ENCODE measurements around the gene NAPG. TPM values are rescaled to one million over a fixed set of nuclear protein-coding genes. Genes with fewer than 3 reads are reported as not detected.
"Not testable (repeated sequence)": the region's sequence is repeated elsewhere in the genome, so short reads cannot be mapped to it uniquely, and the experiment has no call there.

The NAPG gene
- total RNA-seq, 8 experiments from 2014 or later: 31.9 to 67.9 (median 52.1) TPM

DNA sequence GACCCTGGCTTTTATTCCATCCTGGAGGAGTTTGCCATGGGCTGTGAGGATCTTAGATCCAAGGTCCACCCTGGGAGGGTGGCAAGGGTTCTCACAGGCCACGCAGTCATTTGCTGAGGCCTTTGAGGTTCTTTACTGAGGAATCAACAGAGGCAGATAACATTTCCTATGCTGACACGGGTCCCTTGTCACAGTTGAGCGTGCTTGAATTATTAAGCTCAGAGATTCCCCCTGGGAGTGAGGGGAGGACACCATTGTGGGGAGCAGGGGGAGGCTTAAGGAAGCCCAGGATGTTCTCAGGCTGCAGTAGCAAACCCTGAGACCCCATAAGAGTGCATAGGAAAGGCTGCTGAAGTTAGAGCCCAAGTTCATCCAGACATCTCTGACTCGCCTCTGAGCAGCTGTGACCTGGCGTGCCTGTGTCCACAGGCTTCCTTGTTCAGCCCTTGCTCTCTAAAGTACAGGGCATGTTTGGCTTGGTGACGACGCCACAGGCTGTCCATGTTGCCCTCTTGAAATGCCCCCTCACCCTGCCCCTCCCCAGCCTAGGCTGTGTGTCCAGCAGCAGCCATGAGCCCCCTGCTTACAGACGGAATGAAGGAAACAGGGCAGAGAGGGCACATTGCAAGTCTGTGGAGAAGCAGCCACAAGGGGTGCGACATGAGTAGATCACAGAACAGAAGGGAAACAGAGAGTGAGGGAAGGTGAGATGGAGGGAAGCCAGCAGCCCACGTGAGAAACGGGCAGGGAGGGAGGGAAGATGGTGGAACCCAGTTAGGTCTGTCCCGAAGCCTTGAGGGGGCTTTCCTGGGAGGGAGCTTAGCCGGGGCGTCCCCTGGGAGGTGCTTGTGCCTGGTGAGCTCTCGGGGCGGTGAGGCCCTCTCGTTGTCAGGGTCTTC lies 34.0 kb downstream of the NAPG start:
- peak; percentile 14 to 62 (median 40) for ATAC-seq (replicated peaks in 6 of 8)
- in situ Hi-C loops (cut with MboI; ENCODE audit: low pct_unique_long_range_greater_than_20kb in 2 of 9, low sequenced_read_pairs in 9 of 9, unreplicated experiment in 9 of 9): loop anchor here in 6 of 9 experiments (10.0 to 25.0 kb wide), 6 partner anchors 102 to 1002 kb away; partner anchors contain the start of gene PIEZO2 (in 1 of the 6)
- Histone ChIP-seq H3K27ac (no peak overlapping the region), H3K4me3 (no peak overlapping the region), H3K4me1 (replicated peaks in 1 of 2) (peaks cover 10 to 18% of the 10 kb centered on the region in 2 donors)
- 44 to 92% (median 64%) methylated on average over 1 to 11 of the region's 17 CpGs; no CpG with 5 or more reads in 4 of the 10 experiments for WGBS, 10 experiments

GRCh38 chr18:10560452-10561045 lies 34.7 kb downstream of the NAPG start:
- Histone ChIP-seq H3K27ac (no peak overlapping the region), H3K4me1 (replicated peaks in 1 of 2) (peaks cover 10 to 18% of the 10 kb centered on the region in 2 donors), H3K4me3 (no peak overlapping the region)
- 0 to 44% (median 31%) methylated on average over 1 to 16 of the region's 17 CpGs; no CpG with 5 or more reads in 2 of the 10 experiments for WGBS, 10 experiments
- in situ Hi-C loops (cut with MboI; ENCODE audit: low pct_unique_long_range_greater_than_20kb in 2 of 9, low sequenced_read_pairs in 9 of 9, unreplicated experiment in 9 of 9): loop anchor here in 6 of 9 experiments (10.0 to 25.0 kb wide), 6 partner anchors 102 to 1002 kb away; partner anchors contain the start of gene PIEZO2 (in 1 of the 6)
- ATAC-seq (replicated peaks in 6 of 8): peak; percentile 66 to 92 (median 84)

DNA sequence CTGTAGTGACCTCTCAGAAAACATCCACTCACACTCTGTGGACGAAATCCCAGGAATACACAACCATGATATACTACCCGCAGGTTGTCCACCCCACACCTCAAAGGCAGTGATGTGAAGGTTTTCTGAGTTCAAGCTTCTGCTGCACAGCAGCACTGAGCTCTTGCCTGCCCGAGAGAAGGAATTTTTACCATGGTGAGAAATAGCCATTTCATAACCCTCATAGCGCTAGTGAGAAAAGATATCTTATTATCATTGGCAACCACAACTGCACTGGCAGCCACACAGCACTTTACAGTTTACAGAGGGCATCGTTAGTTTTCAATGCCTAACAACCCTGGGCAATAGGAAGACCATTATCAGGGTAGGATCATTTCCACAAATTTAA lies 36.9 kb downstream of the NAPG start:
- no peak overlapping the region for H3K4me3 ChIP-seq
- no peak for ATAC-seq (replicated peaks in 6 of 8)
- H3K4me1 ChIP-seq (replicated peaks in 1 of 2): peaks cover 10 to 18% of the 10 kb centered on the region in 2 donors
- WGBS, 10 experiments: 60 to 100% (median 97%) methylated on average over 1 to 5 of the region's 5 CpGs; no CpG with 5 or more reads in 1 of the 10 experiments
- no peak overlapping the region for H3K27ac ChIP-seq
- in situ Hi-C loops (cut with MboI; ENCODE audit: low pct_unique_long_range_greater_than_20kb in 2 of 9, low sequenced_read_pairs in 9 of 9, unreplicated experiment in 9 of 9): loop anchor here in 6 of 9 experiments (10.0 to 25.0 kb wide), 6 partner anchors 100 to 1000 kb away; partner anchors contain the start of gene PIEZO2 (in 1 of the 6)

GRCh38 chr18:10563886-10564285 lies 38.1 kb downstream of the NAPG start:
- ATAC-seq (replicated peaks in 6 of 8): no peak
- WGBS, 10 experiments: 70 to 100% (median 97%) methylated on average over 1 to 6 of the region's 9 CpGs; no CpG with 5 or more reads in 1 of the 10 experiments
- in situ Hi-C loops (cut with MboI; ENCODE audit: low pct_unique_long_range_greater_than_20kb in 2 of 9, low sequenced_read_pairs in 9 of 9, unreplicated experiment in 9 of 9): loop anchor here in 6 of 9 experiments (10.0 to 25.0 kb wide), 6 partner anchors 98 to 998 kb away; partner anchors contain the start of gene PIEZO2 (in 1 of the 6)

DNA sequence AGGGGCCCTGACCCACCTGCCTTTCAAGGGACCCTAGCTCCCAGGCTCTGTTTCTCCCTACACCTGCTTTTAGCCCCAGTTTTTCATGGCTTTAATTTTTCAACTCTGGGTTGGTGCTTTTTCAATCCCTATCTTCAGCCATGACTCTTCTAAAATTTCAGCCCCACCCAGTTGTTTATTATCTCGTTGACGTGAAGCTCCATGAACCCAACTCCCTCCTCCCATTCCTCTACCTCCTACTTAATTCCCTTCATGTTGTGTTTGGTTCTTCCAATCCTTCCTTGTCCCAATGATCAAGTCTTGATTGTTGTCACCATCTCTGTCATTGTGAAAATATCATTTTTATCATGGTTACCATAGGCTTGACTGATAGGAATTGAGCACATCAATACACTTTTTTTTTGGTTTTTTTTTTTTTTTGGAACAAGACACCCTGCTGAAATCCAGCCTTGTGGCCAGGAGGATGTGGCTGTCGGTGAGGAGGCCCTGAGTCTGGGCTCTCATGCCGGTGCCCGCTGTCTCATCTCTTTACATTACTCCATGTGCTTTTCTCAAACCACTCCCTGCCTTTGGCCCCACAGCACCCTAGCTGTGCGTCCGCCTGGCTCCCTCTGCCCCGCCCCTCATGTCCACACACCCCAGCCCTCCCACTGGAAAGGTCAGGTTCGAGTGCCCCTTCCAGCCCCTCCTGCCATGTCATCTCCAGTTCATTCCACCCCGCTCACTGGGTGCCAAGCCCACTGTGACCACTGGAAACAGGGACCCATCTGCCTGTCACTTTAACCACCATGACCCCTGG lies 39.3 kb downstream of the NAPG start:
- in situ Hi-C loops (cut with MboI; ENCODE audit: low pct_unique_long_range_greater_than_20kb in 2 of 9, low sequenced_read_pairs in 9 of 9, unreplicated experiment in 9 of 9): loop anchor here in 6 of 9 experiments (10.0 to 25.0 kb wide), 6 partner anchors 97 to 997 kb away; partner anchors contain the start of gene PIEZO2 (in 1 of the 6)
- H3K4me1 ChIP-seq (replicated peaks in 1 of 2): peaks cover 10 to 14% of the 10 kb centered on the region in 2 donors
- 68 to 100% (median 90%) methylated on average over 1 to 5 of the region's 10 CpGs; no CpG with 5 or more reads in 1 of the 10 experiments for WGBS, 10 experiments
- no peak for ATAC-seq (replicated peaks in 6 of 8)
- no peak overlapping the region for H3K4me3 ChIP-seq
- H3K27ac ChIP-seq: no peak overlapping the region

More at GRCh38 chr18:10563886-10564285, 38.1 kb downstream of the NAPG start:
- H3K4me1 ChIP-seq (replicated peaks in 1 of 2): peaks cover 10 to 18% of the 10 kb centered on the region in 2 donors
- H3K27ac ChIP-seq: no peak overlapping the region
- no peak overlapping the region for H3K4me3 ChIP-seq

DNA sequence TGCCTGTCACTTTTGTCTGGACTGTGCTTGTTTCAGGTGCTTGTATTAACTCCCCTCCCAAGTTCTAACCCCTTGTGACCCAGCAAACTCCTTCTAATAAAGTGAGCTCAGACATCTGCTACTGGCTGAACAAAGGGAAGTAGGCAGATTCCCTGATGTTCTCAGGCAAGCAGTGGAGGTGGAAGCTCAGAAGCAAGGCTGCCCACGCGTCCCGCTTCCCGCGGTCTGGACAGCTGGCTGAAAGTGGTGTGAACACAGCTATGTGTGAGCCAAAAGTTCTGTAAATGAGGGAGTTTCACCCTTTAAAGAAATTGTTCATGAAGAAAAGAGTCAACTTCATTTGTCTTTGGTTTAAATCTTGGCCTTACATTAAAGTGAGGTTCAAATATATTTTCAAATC lies 40.0 kb downstream of the NAPG start:
- Histone ChIP-seq H3K4me3 (no peak overlapping the region), H3K27ac (no peak overlapping the region), H3K4me1 (replicated peaks in 1 of 2) (peaks cover 4 to 9% of the 10 kb centered on the region in 2 donors)
- no peak for ATAC-seq (replicated peaks in 6 of 8)
- WGBS, 10 experiments: 50 to 100% (median 100%) methylated on average over 1 to 5 of the region's 5 CpGs; no CpG with 5 or more reads in 5 of the 10 experiments
- in situ Hi-C loops (cut with MboI; ENCODE audit: low pct_unique_long_range_greater_than_20kb in 2 of 9, low sequenced_read_pairs in 9 of 9, unreplicated experiment in 9 of 9): loop anchor here in 6 of 9 experiments (10.0 to 25.0 kb wide), 6 partner anchors 96 to 996 kb away; partner anchors contain the start of gene PIEZO2 (in 1 of the 6)

GRCh38 chr18:10566390-10566789 lies 40.6 kb downstream of the NAPG start:
- ATAC-seq (replicated peaks in 6 of 8): no peak
- no peak overlapping the region for H3K4me3 ChIP-seq
- peaks cover under 1 to 4% of the 10 kb centered on the region in 2 donors for H3K4me1 ChIP-seq (replicated peaks in 1 of 2)
- 64 to 100% (median 98%) methylated on average over 2 to 3 of the region's 3 CpGs; no CpG with 5 or more reads in 2 of the 10 experiments for WGBS, 10 experiments
- in situ Hi-C loops (cut with MboI; ENCODE audit: low pct_unique_long_range_greater_than_20kb in 2 of 9, low sequenced_read_pairs in 9 of 9, unreplicated experiment in 9 of 9): loop anchor here in 6 of 9 experiments (10.0 to 25.0 kb wide), 6 partner anchors 96 to 996 kb away; partner anchors contain the start of gene PIEZO2 (in 1 of the 6)
- no peak overlapping the region for H3K27ac ChIP-seq

DNA sequence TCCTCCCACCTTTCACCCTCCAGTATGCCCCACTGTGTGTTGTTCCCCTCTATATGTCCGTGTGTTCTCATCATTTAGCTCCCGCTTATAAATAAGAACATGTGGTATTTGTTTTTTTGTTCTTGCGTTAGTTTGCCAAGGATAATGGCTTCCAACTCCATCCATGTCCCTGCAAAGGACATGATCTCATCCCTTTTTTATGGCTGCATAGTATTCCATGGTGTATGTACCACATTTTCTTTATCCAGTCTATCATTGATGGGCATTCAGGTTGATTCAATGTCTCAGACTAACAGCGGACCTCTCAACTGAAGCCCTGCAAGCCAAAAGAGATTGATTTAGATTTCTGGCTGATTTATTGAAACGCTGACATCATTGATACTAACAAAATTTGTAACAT lies 44.1 kb downstream of the NAPG start:
- H3K27ac ChIP-seq; H3K4me1 ChIP-seq (replicated peaks in 1 of 2); ATAC-seq (replicated peaks in 6 of 8); H3K4me3 ChIP-seq: not testable (repeated sequence)
- in situ Hi-C loops (cut with MboI; ENCODE audit: low pct_unique_long_range_greater_than_20kb in 2 of 9, low sequenced_read_pairs in 9 of 9, unreplicated experiment in 9 of 9): loop anchor here in 6 of 9 experiments (10.0 to 25.0 kb wide), 6 partner anchors 92 to 992 kb away; partner anchors contain the start of gene PIEZO2 (in 1 of the 6)
- WGBS, 10 experiments: 42 to 100% (median 71%) methylated on average over 1 to 5 of the region's 5 CpGs; no CpG with 5 or more reads in 1 of the 10 experiments

DNA sequence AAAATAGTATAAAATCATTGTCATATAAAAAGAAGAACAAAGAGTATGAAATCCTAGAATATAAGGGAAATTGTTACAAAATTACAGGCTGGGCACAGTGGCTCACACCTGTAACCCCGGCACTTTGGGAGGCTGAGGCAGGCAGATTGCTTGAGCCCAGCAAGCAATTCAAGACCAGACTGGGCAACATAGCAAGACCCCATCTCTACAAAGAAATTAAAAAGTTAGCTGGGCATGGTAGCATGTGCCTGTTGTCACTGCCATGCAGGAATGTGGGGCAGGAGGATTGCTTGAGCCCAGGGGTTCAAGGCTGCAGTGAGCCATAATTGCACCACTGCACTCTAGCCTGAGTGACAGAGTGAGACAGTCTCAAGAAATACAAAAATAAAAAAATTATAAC lies 44.8 kb downstream of the NAPG start:
- in situ Hi-C loops (cut with MboI; ENCODE audit: low pct_unique_long_range_greater_than_20kb in 2 of 9, low sequenced_read_pairs in 9 of 9, unreplicated experiment in 9 of 9): loop anchor here in 6 of 9 experiments (25.0 kb wide), 5 partner anchors 92 to 992 kb away; partner anchors contain the start of gene PIEZO2 (in 1 of the 6)
- 40 to 100% (median 90%) methylated on average over 1 of the region's 1 CpG; no CpG with 5 or more reads in 3 of the 10 experiments for WGBS, 10 experiments
- ATAC-seq (replicated peaks in 6 of 8): no peak
- no peak overlapping the region for H3K27ac ChIP-seq
- no peak overlapping the region for H3K4me3 ChIP-seq
- no peaks in the 10 kb centered on the region for H3K4me1 ChIP-seq (replicated peaks in 1 of 2)

- Histone ChIP-seq H3K4me3 (no peak overlapping the region), H3K27ac (no peak overlapping the region), H3K4me1 (replicated peaks in 1 of 2) (no peaks in the 10 kb centered on the region)
- ATAC-seq (replicated peaks in 6 of 8): no peak
- 0 to 56% (median 40%) methylated on average over 1 of the region's 2 CpGs; no CpG with 5 or more reads in 5 of the 10 experiments for WGBS, 10 experiments
- in situ Hi-C loops (cut with MboI; ENCODE audit: low pct_unique_long_range_greater_than_20kb in 2 of 9, low sequenced_read_pairs in 9 of 9, unreplicated experiment in 9 of 9): loop anchor here in 6 of 9 experiments (25.0 kb wide), 5 partner anchors 91 to 991 kb away; partner anchors contain the start of gene PIEZO2 (in 1 of the 6)
Measured at GRCh38 chr18:10571537-10571936, 45.7 kb downstream of the NAPG start.

- H3K27ac ChIP-seq; ATAC-seq (replicated peaks in 6 of 8); H3K4me3 ChIP-seq; H3K4me1 ChIP-seq (replicated peaks in 1 of 2): not testable (repeated sequence)
- in situ Hi-C loops (cut with MboI; ENCODE audit: low pct_unique_long_range_greater_than_20kb in 2 of 9, low sequenced_read_pairs in 9 of 9, unreplicated experiment in 9 of 9): loop anchor here in 6 of 9 experiments (25.0 kb wide), 5 partner anchors 89 to 989 kb away; partner anchors contain the start of gene PIEZO2 (in 1 of the 6)
- no CpG with 5 or more reads among the region's 2 CpGs for WGBS, 10 experiments
Measured at GRCh38 chr18:10573261-10573660, 47.4 kb downstream of the NAPG start.

All from motor neuron (in vitro differentiated cells).